Measurements from ENCODE around the gene MACROD2. TPM values are rescaled to one million over a fixed set of nuclear protein-coding genes. Genes with fewer than 3 reads are reported as not detected.

Gene MACROD2
- polyA plus RNA-seq, 2 of the 4 experiments (the other 2 are of a cell fraction), result 0.96 to 1.3 TPM

DNA sequence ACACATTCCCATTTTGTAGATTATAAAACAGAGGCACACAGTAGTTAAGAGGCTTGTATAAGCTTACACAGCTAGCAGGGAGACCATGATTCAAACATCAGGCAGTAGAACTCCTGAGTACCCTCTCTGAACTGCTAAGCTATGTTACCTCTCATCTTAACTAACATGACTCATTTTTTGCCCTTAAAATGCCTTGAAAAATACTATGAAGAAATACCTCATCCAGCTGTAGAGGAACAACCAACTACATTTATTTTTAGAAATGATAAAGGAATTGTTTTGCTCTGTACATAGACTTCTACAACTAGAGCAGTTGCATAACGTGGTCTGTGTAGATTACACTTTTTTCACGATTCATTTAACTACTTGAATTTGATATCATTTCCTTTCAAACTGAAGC is 240.0 kb downstream of the MACROD2 start:
- DNase-seq (ENCODE audit: low read depth in 1 of 2, low spot score in 1 of 2), result peak in 1 of 2 experiments; percentile 43
- peak overlapping the region in 1 of 2 experiments; percentile 8; a peak in 1 of 6 replicates for H3K27ac ChIP-seq
- H3K9me3 ChIP-seq, result no peaks in the 10 kb centered on the region
- peak; percentile 18 for FAIRE-seq
- 14% methylated on average over 2 of the region's 2 CpGs for WGBS (ENCODE audit: missing lambda C conversion rate)
- peak overlapping the region; percentile 58 for H3K4me2 ChIP-seq
- peaks cover 21% of the 10 kb centered on the region for H3K4me1 ChIP-seq
- ChIA-PET CTCF (interaction anchor here (0.6 to 1.6 kb wide), 3 partner anchors 10 to 133 kb away, joined by 3 read pairs; no protein-coding TSS in a partner anchor), POLR2A (interaction anchor here (1.6 kb wide), 1 partner anchor 9 kb away, joined by 6 read pairs; no protein-coding TSS in a partner anchor)
- peak; percentile 86 to 93 for ATAC-seq
- TF ChIP-seq RAD21 (conservative IDR thresholded peaks at IDR 0.05 in 1 of 2, IDR thresholded peaks at IDR 0.05 in 1 of 2) (no peak), KDM5A (IDR thresholded peaks at IDR 0.05) (no peak), TP53 (CRISPR knock-in tag; IDR thresholded peaks at IDR 0.05) (no peak), JUNB (IDR thresholded peaks at IDR 0.05) (no peak), EP300 (IDR thresholded peaks at IDR 0.05) (no peak), FOSL2 (IDR thresholded peaks at IDR 0.05) (0 out of 2 replicates have a peak, but pooled peaks have one; percentile 37), FOSL2 (CRISPR knock-in tag; IDR thresholded peaks at IDR 0.05) (peak; percentile 61), FOSB (CRISPR knock-in tag; IDR thresholded peaks at IDR 0.05) (no peak), CBX8 (IDR thresholded peaks at IDR 0.05) (no peak), HOXB5 (CRISPR knock-in tag; IDR thresholded peaks at IDR 0.05) (no peak), ZFP36 (IDR thresholded peaks at IDR 0.05; ENCODE audit: borderline replicate concordance, partially characterized antibody) (no peak), POLR2A (IDR thresholded peaks at IDR 0.05; ENCODE audit: low read length) (no peak), HOXB13 (CRISPR knock-in tag; IDR thresholded peaks at IDR 0.05; ENCODE audit: low read depth) (0 out of 2 replicates have a peak, but pooled peaks have one; percentile 30), CEBPB (IDR thresholded peaks at IDR 0.05) (peak; percentile 13 to 60; a peak in 2 of 4 replicates), POLR2AphosphoS2 (conservative IDR thresholded peaks at IDR 0.05; ENCODE audit: low read length) (no peak), GATA3 (IDR thresholded peaks at IDR 0.05; ENCODE audit: borderline replicate concordance) (no peak), BHLHE40 (IDR thresholded peaks at IDR 0.05; ENCODE audit: low read depth, low read length) (no peak), TFCP2L1 (CRISPR knock-in tag; IDR thresholded peaks at IDR 0.05) (no peak), MYC (IDR thresholded peaks at IDR 0.05; ENCODE audit: borderline replicate concordance, low read length) (no peak), ESRRA (IDR thresholded peaks at IDR 0.05; ENCODE audit: borderline replicate concordance, low read length) (no peak), MAFK (IDR thresholded peaks at IDR 0.05; ENCODE audit: partially characterized antibody) (no peak)
- TF ChIP-seq, protein P1, sequence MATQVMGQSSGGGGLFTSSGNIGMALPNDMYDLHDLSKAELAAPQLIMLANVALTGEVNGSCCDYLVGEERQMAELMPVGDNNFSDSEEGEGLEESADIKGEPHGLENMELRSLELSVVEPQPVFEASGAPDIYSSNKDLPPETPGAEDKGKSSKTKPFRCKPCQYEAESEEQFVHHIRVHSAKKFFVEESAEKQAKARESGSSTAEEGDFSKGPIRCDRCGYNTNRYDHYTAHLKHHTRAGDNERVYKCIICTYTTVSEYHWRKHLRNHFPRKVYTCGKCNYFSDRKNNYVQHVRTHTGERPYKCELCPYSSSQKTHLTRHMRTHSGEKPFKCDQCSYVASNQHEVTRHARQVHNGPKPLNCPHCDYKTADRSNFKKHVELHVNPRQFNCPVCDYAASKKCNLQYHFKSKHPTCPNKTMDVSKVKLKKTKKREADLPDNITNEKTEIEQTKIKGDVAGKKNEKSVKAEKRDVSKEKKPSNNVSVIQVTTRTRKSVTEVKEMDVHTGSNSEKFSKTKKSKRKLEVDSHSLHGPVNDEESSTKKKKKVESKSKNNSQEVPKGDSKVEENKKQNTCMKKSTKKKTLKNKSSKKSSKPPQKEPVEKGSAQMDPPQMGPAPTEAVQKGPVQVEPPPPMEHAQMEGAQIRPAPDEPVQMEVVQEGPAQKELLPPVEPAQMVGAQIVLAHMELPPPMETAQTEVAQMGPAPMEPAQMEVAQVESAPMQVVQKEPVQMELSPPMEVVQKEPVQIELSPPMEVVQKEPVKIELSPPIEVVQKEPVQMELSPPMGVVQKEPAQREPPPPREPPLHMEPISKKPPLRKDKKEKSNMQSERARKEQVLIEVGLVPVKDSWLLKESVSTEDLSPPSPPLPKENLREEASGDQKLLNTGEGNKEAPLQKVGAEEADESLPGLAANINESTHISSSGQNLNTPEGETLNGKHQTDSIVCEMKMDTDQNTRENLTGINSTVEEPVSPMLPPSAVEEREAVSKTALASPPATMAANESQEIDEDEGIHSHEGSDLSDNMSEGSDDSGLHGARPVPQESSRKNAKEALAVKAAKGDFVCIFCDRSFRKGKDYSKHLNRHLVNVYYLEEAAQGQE (IDR thresholded peaks at IDR 0.05), result no peak
- TF ChIP-seq, protein P2, sequence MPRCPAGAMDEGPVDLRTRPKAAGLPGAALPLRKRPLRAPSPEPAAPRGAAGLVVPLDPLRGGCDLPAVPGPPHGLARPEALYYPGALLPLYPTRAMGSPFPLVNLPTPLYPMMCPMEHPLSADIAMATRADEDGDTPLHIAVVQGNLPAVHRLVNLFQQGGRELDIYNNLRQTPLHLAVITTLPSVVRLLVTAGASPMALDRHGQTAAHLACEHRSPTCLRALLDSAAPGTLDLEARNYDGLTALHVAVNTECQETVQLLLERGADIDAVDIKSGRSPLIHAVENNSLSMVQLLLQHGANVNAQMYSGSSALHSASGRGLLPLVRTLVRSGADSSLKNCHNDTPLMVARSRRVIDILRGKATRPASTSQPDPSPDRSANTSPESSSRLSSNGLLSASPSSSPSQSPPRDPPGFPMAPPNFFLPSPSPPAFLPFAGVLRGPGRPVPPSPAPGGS (IDR thresholded peaks at IDR 0.05), result no peak
- TF ChIP-seq, protein P3, sequence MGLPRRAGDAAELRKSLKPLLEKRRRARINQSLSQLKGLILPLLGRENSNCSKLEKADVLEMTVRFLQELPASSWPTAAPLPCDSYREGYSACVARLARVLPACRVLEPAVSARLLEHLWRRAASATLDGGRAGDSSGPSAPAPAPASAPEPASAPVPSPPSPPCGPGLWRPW (IDR thresholded peaks at IDR 0.05), result no peak
- TF ChIP-seq, protein P4, sequence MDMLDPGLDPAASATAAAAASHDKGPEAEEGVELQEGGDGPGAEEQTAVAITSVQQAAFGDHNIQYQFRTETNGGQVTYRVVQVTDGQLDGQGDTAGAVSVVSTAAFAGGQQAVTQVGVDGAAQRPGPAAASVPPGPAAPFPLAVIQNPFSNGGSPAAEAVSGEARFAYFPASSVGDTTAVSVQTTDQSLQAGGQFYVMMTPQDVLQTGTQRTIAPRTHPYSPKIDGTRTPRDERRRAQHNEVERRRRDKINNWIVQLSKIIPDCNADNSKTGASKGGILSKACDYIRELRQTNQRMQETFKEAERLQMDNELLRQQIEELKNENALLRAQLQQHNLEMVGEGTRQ (IDR thresholded peaks at IDR 0.05), result no peak
- TF ChIP-seq, protein P5, sequence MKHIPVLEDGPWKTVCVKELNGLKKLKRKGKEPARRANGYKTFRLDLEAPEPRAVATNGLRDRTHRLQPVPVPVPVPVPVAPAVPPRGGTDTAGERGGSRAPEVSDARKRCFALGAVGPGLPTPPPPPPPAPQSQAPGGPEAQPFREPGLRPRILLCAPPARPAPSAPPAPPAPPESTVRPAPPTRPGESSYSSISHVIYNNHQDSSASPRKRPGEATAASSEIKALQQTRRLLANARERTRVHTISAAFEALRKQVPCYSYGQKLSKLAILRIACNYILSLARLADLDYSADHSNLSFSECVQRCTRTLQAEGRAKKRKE (CRISPR knock-in tag; IDR thresholded peaks at IDR 0.05; ENCODE audit: low read depth), result no peak
- no peak overlapping the region for H3K4me3 ChIP-seq

Measured in A549 (cell line).